Fibroblast of mammary gland (primary cell): ENCODE results near the gene THAP11.
"Not testable (repeated sequence)": the region's sequence is repeated elsewhere in the genome, so short reads cannot be mapped to it uniquely, and the experiment has no call there.

ENCODE experiments used
- DNase-seq: peaks from one replicate; pipeline ENCODE4 v3.0.0-alpha.2; 2010; ENCODE audit warnings: low read depth
- H3K4me3 ChIP-seq: 2 replicates; pipeline ENCODE4 v1.5.1; 2011; ENCODE audit warnings: low read depth, mild to moderate bottlenecking, low read length, moderate library complexity; ENCODE audit not compliant: control insufficient read depth
- TF ChIP-seq, protein P1 (sequence below): conservative IDR thresholded peaks from 2 replicates; pipeline ENCODE4 v1.5.1; 2011; ENCODE audit warnings: low read depth, low read length, inconsistent platforms; ENCODE audit not compliant: control insufficient read depth, insufficient read depth

Gene THAP11

DNA sequence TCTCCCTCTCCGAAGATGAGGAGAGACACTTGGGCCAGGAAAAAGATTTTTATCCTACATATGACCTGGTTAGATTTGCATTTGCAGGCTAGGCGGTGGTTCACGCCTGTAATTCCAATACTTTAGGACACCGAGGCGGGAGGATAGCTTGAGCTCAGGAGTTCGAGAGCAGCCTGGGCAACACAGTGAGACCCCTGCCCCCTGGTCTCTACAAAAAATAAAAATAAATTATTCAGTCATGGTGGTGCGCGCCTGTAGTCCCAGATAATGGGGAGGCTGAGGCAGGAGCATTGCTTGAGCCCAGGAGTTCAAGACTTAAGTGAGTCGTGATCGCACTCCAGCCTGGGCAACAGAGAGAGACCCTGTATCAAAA, 7.9 kb upstream of the THAP11 start:
- peak overlapping the region; percentile 83 for H3K4me3 ChIP-seq
- TF ChIP-seq, protein P1, sequence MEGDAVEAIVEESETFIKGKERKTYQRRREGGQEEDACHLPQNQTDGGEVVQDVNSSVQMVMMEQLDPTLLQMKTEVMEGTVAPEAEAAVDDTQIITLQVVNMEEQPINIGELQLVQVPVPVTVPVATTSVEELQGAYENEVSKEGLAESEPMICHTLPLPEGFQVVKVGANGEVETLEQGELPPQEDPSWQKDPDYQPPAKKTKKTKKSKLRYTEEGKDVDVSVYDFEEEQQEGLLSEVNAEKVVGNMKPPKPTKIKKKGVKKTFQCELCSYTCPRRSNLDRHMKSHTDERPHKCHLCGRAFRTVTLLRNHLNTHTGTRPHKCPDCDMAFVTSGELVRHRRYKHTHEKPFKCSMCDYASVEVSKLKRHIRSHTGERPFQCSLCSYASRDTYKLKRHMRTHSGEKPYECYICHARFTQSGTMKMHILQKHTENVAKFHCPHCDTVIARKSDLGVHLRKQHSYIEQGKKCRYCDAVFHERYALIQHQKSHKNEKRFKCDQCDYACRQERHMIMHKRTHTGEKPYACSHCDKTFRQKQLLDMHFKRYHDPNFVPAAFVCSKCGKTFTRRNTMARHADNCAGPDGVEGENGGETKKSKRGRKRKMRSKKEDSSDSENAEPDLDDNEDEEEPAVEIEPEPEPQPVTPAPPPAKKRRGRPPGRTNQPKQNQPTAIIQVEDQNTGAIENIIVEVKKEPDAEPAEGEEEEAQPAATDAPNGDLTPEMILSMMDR: no peak
- no peak for DNase-seq

DNA sequence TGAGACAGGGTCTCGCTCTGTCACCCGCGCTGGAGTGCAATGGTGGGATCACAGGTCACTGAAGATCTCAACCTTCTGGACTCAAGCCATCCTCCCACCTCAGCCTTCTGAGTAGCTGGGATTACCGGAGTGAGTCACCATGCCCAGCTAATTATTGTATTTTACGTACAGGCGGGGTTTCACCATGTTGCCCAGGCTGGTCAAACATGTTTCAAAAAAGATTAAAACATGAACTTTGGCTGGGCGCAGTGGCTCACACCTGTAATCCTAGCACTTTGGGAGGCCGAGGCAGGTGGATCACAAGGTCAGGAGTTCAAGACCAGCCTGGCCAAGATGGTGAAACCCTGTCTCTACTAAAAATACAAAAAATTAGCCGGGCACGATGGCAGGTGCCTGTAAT, 4.9 kb upstream of the THAP11 start:
- not testable (repeated sequence) for H3K4me3 ChIP-seq, DNase-seq

DNA sequence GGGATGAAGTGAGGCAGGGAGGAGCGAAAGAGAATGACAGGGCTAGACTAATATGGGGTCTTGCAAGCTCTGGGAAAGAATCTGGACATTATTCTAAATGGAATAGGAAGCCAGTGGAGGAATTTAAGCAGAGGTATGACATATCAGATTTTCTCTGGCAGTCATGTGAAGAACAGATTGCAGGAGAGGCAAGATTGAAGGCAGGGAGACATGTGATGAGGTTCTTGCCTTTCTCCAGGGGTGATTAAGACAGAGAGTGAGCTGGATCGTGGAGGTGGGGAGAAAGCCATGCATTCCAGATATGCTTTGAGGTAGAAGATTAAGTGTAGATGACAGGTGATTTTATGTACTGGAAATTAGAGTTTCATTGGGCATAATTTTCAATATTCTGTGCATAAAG, 4.3 kb upstream of the THAP11 start:
- H3K4me3 ChIP-seq: no peak overlapping the region
- TF ChIP-seq, protein P1: no peak
- DNase-seq: no peak

DNA sequence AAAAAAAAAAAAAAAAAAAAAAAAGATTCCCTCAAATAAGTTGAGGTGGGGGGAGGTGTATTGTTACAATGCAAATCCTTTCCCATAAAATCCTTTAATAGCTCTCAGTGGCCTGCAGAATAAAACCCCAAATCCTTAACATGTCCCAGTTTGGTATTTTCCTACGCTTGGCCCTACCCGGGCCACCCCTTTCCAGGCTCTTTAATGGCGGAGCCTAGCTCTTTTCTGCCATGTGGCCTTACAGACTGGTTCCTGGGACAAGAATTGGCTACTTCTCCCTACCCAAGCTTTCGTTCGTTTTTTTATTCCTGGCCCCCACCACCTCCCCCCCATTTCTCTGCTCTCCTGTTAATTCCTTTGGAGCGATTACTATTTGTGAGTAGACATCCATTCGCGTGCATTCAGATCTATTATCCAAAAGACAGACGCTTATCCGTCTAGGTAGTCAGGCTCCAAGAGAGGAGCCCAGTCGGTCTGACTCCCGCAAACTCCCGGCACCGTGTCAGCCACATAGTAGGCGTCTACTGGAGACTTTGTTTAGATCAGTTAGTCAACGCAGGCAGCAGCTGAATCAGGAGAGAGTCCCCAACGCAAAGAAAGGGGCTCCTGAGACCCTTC, 813 bp upstream of the THAP11 start:
- H3K4me3 ChIP-seq: peak overlapping the region; percentile 93
- TF ChIP-seq, protein P1: no peak
- DNase-seq: no peak

DNA sequence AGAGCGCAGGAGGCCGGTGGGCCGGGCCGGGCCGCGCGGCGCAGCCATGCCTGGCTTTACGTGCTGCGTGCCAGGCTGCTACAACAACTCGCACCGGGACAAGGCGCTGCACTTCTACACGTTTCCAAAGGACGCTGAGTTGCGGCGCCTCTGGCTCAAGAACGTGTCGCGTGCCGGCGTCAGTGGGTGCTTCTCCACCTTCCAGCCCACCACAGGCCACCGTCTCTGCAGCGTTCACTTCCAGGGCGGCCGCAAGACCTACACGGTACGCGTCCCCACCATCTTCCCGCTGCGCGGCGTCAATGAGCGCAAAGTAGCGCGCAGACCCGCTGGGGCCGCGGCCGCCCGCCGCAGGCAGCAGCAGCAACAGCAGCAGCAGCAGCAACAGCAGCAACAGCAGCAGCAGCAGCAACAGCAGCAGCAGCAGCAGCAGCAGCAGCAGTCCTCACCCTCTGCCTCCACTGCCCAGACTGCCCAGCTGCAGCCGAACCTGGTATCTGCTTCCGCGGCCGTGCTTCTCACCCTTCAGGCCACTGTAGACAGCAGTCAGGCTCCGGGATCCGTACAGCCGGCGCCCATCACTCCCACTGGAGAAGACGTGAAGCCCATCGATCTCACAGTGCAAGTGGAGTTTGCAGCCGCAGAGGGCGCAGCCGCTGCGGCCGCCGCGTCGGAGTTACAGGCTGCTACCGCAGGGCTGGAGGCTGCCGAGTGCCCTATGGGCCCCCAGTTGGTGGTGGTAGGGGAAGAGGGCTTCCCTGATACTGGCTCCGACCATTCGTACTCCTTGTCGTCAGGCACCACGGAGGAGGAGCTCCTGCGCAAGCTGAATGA, 606 bp downstream of the THAP11 start:
- DNase-seq: peak; percentile 45
- H3K4me3 ChIP-seq: peak overlapping the region; percentile 60
- TF ChIP-seq, protein P1: peak; percentile 24

DNA sequence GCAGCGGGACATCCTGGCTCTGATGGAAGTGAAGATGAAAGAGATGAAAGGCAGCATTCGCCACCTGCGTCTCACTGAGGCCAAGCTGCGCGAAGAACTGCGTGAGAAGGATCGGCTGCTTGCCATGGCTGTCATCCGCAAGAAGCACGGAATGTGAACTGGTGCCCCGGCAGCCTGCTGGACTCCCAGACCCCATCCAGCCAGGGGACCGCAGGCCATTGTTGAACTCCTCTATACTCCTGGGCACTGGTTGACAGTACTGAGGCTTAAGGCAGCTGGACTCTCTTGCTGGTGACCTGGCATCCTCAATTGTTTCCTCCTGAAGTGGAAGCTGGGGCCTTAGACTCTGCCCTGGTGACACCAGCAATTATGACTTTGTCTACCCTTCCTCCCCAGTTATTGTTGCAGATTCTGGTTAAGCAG, 1.2 kb downstream of the THAP11 start:
- TF ChIP-seq, protein P1: no peak
- DNase-seq: no peak
- H3K4me3 ChIP-seq: peak overlapping the region; percentile 60

DNA sequence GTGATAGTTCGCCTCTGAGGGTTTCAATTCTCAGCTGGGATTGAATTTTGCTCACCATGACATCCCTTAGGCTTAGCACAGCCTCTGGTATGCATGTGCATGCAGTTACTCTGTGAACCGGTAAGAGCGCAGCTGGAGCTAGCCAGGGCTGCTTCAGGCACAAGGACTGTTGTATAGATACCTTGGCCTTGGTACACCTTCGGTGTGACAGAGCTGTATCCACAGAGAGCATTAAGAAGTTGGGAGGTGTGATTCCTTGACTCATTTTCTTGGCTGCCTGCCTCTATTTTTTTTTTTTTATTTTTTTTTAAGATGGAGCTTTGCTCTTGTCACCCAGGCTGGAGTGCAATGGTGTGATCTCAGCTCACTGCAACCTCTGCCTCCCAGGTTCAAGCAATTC, 2.4 kb downstream of the THAP11 start:
- H3K4me3 ChIP-seq: peak overlapping the region; percentile 2
- TF ChIP-seq, protein P1: peak; percentile 18
- peak; percentile 39 for DNase-seq
